CD4-positive, alpha-beta T cell treated with Interferon gamma for 1 hour (primary cell): ENCODE data around the gene PIF1.
A peak's percentile ranks its signal among the peaks of the same experiment; 100 is the strongest.

Experiments used
- DNase-seq: peaks from one replicate; pipeline ENCODE4 v3.0.0-alpha.2; 2020

The PIF1 gene

GRCh38 chr15:64825431-64826294 is at the start of gene PIF1:
PIF1 (minus strand) TSS chr15:64825647; CDS start chr15:64824335, 1,312 bp downstream.
- peak; percentile 93 for DNase-seq

GRCh38 chr15:64870353-64870752 is 44.9 kb upstream of the PIF1 start:
- DNase-seq: no peak

- no peak for DNase-seq
These were observed 44.1 kb upstream of the PIF1 start for GRCh38 chr15:64869501-64869900.

GRCh38 chr15:64865998-64866520 is 40.6 kb upstream of the PIF1 start:
- no peak for DNase-seq

GRCh38 chr15:64865126-64865997 is 39.9 kb upstream of the PIF1 start:
- DNase-seq: no peak

GRCh38 chr15:64864068-64864467 is 38.6 kb upstream of the PIF1 start:
- DNase-seq: no peak

- no peak for DNase-seq
These were observed 37.0 kb upstream of the PIF1 start for GRCh38 chr15:64862408-64862807.

- no peak for DNase-seq
These were observed 36.5 kb upstream of the PIF1 start for GRCh38 chr15:64861960-64862359.

GRCh38 chr15:64861331-64861730 is 35.9 kb upstream of the PIF1 start:
- no peak for DNase-seq

GRCh38 chr15:64859226-64859625 is 33.8 kb upstream of the PIF1 start:
- DNase-seq: no peak

- no peak for DNase-seq
These were observed 32.7 kb upstream of the PIF1 start for GRCh38 chr15:64858021-64858575.

GRCh38 chr15:64857421-64857820 is 32.0 kb upstream of the PIF1 start:
- no peak for DNase-seq

GRCh38 chr15:64856429-64857145 is 31.1 kb upstream of the PIF1 start:
- DNase-seq: no peak

- no peak for DNase-seq
These were observed 29.9 kb upstream of the PIF1 start for GRCh38 chr15:64855205-64855975.

GRCh38 chr15:64854526-64854925 is 29.1 kb upstream of the PIF1 start:
- DNase-seq: no peak

GRCh38 chr15:64854041-64854440 is 28.6 kb upstream of the PIF1 start:
- no peak for DNase-seq

GRCh38 chr15:64851503-64851840 is 26.0 kb upstream of the PIF1 start:
- no peak for DNase-seq

GRCh38 chr15:64850778-64851502 is 25.5 kb upstream of the PIF1 start:
- no peak for DNase-seq

GRCh38 chr15:64847876-64848716 is 22.6 kb upstream of the PIF1 start:
- no peak for DNase-seq

GRCh38 chr15:64847448-64847847 is 22.0 kb upstream of the PIF1 start:
- no peak for DNase-seq
